Suprapubic skin (tissue), 4 donors: ENCODE data around the gene ZDHHC19. TPM values are rescaled to one million over a fixed set of nuclear protein-coding genes. Genes with fewer than 3 reads are reported as not detected.
A peak's percentile ranks its signal among the peaks of the same experiment; 100 is the strongest.

ENCODE experiments used
- DNase-seq, 2 donors: peaks; one replicate each; pipeline ENCODE4 v3.0.0-alpha.2; 2019; ENCODE audit warnings: low spot score in 2 of 2
- H3K27ac ChIP-seq: fragments of 200-600 bp; sonication (generic); one replicate; pipeline ENCODE4 v1.5.1; 2019
- H3K27me3 ChIP-seq: fragments of 200-600 bp; sonication (generic); one replicate; pipeline ENCODE4 v1.5.1; 2019
- H3K36me3 ChIP-seq: fragments of 200-600 bp; sonication (generic); one replicate; pipeline ENCODE4 v1.5.1; 2019
- H3K4me1 ChIP-seq: fragments of 200-600 bp; sonication (generic); one replicate; pipeline ENCODE4 v1.5.1; 2019
- H3K4me3 ChIP-seq: fragments of 200-600 bp; sonication (generic); one replicate; pipeline ENCODE4 v1.5.1; 2019; ENCODE audit warnings: mild to moderate bottlenecking
- H3K9me3 ChIP-seq: fragments of 200-600 bp; sonication (generic); one replicate; pipeline ENCODE4 v1.5.1; 2019
- EP300 ChIP-seq: sonication (generic); formaldehyde crosslinking; IDR thresholded peaks from one replicate; pipeline ENCODE4 v1.6.1; 2017; ENCODE audit warnings: antibody characterized with exemption
- POLR2A ChIP-seq, 2 donors: fragments of 450-650 bp; IDR thresholded peaks; one replicate each; pipeline ENCODE4 v1.6.1; 2017; ENCODE audit warnings: antibody characterized with exemption in 2 of 2, mild to moderate bottlenecking in 2 of 2, moderate library complexity in 2 of 2
- POLR2AphosphoS5 ChIP-seq, 3 donors: sonication (generic); formaldehyde crosslinking; IDR thresholded peaks; one replicate each; pipeline ENCODE4 v1.6.1; 2017; ENCODE audit warnings: antibody characterized with exemption in 3 of 3
- WGBS: methylation state at CpG from one replicate; pipeline ENCODE4 v1.1.5; 2018; 5-methylcytosine and 5-hydroxymethylcytosine counted together
- total RNA-seq, 4 donors: library from RNA; depleted of rRNA; stranded (reverse); fragments of >200 nt; gene quantifications; one replicate each; pipeline ENCODE4 v1.1.0, GENCODE V29; 2016
- TF ChIP-seq, protein P1 (sequence below), 2 donors: fragments of 200-600 bp in 1 of 2; fragments of 450-650 bp in 1 of 2; sonication (generic) in 1 of 2; IDR thresholded peaks; one replicate each; pipeline ENCODE4 v1.5.1; 2016 to 2019; ENCODE audit warnings: antibody characterized with exemption in 2 of 2, mild to moderate bottlenecking in 1 of 2, moderate library complexity in 1 of 2

Gene ZDHHC19
- total RNA-seq, 4 donors from 2014 or later: not detected

DNA sequence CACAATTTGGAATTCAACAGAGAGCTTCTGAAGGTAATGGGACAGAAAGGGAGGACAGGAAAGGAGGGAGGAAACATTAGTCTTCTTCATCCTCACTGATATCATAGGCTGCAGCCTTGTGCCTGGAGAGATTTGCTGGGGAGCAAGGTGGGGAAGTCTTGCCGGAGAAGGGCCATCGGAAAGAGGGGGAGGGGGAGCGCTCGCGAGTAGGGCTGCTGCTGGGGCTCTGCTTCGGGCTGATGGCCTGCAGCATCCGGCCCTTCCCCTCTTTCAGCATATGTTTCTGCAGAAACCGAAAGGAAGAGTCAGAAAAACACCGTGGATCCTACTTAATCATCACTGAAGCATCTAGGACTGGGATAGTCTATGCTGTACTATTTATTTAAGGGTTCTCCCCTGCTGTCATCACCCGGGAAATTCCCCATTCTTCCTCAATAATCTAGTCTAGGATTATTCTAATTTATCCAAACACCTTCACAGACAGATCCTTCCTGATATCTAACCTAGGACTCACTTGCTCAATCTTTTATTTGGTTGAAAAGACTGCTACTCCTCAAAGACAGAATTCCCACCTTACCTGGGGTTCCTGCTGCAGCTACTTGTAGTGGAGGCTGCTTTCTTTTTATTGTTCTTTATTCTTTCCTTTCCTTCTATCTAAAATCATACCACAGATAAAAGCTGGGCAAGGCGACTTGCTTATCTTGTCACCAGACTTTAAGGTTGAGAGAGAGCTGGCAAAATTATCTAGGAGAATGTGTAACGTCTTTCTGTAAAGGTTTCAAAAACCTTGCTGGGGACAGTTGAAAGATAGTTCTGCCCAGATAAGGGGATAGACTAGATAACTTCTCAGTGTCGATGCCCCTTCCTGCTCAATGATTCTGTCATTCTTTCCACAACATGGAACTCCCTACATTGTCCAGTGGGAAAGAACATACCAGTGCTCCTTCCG is 27.7 kb upstream of the ZDHHC19 start:
- Histone ChIP-seq H3K27me3 (no peaks in the 10 kb centered on the region), H3K27ac (no peak overlapping the region), H3K9me3 (no peaks in the 10 kb centered on the region), H3K4me3 (no peak overlapping the region), H3K36me3 (peaks cover 59% of the 10 kb centered on the region), H3K4me1 (no peaks in the 10 kb centered on the region)
- TF ChIP-seq POLR2AphosphoS5 (IDR thresholded peaks at IDR 0.05) (no peak), EP300 (no peak), POLR2A (IDR thresholded peaks at IDR 0.05) (no peak)
- TF ChIP-seq, protein P1, sequence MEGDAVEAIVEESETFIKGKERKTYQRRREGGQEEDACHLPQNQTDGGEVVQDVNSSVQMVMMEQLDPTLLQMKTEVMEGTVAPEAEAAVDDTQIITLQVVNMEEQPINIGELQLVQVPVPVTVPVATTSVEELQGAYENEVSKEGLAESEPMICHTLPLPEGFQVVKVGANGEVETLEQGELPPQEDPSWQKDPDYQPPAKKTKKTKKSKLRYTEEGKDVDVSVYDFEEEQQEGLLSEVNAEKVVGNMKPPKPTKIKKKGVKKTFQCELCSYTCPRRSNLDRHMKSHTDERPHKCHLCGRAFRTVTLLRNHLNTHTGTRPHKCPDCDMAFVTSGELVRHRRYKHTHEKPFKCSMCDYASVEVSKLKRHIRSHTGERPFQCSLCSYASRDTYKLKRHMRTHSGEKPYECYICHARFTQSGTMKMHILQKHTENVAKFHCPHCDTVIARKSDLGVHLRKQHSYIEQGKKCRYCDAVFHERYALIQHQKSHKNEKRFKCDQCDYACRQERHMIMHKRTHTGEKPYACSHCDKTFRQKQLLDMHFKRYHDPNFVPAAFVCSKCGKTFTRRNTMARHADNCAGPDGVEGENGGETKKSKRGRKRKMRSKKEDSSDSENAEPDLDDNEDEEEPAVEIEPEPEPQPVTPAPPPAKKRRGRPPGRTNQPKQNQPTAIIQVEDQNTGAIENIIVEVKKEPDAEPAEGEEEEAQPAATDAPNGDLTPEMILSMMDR (IDR thresholded peaks at IDR 0.05): no peak
- WGBS: 74% methylated on average over 14 of the region's 14 CpGs
- DNase-seq: no peak

DNA sequence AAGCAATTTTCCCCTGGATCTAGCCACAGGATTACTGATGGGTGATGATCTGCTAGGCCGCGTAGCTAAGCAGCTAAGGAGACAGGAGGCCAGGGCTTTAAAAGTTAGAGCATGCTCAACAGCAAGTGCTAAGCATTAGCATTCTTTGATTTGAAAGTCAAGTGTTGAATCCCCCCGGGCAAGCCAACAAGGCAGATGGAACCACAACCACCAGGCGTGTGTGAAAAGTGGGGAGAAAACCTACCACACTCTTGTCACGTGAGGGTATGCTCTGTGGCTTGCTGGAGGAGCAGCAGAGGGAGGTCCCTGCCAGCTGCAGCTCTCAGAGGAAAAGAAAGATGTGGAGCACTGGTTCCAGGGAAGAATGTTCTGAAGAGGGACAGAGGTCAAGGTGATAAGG is 26.0 kb upstream of the ZDHHC19 start:
- TF ChIP-seq POLR2AphosphoS5 (IDR thresholded peaks at IDR 0.05) (no peak), POLR2A (IDR thresholded peaks at IDR 0.05) (no peak), EP300 (no peak)
- TF ChIP-seq, protein P1 (IDR thresholded peaks at IDR 0.05): no peak

DNA sequence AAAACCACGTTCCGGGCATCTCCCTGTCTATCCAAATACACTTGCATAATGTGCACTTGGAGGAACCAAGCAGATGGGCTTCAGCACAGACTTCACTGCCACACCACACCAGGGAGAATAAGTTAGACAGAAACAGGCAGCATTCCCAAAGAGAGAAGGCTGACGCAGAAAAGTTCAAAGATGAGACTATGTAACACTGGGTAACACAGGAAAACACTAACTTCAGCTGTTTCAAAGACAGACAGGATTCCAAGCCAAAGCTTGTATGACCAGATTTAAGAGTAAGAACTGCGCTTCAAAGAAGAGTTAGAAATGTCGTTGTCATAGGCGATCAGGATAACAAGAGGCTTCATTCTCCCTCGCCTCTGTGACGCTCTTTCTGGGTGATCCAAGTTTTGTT is 25.0 kb upstream of the ZDHHC19 start:
- H3K36me3 ChIP-seq: peaks cover 41% of the 10 kb centered on the region

More for the DNA sequence above, 26.0 kb upstream of the ZDHHC19 start:
- Histone ChIP-seq H3K27ac (peak overlapping the region; percentile 20), H3K36me3 (peaks cover 51% of the 10 kb centered on the region), H3K4me3 (no peak overlapping the region), H3K9me3 (no peaks in the 10 kb centered on the region), H3K4me1 (no peaks in the 10 kb centered on the region), H3K27me3 (no peaks in the 10 kb centered on the region)
- 84% methylated on average over 5 of the region's 5 CpGs for WGBS
- DNase-seq: no peak

DNA sequence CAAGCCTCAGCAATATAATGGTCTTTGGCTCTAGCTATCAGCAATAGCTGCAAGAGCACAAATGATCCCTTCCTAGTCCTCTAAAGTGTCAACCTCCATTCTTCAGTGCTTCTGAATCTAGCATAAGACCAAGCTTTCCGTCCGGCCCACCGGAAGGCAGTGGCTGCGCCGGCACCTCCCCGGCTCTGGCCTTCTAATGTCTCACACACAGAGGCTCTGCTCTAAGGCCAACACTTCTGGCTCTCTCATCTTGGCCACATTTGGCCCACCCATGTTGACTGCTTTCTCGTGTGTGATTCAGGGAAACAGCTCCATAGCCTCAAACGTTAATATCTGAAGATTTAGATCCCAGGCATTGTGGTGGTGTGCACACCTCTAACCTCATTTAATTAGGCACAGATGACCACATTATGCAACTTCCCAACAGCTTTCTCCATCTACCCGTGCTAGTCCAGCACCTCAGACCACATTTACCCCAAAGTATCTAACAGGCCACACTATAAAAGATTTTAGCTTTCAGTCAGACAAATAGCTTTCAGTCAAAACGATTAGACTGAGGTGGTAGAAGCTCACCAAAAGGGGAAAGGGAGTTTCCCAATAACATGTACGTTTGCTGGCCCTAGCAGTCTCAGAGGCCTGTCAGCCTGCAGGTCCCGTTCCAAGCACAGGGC is 24.4 kb upstream of the ZDHHC19 start:
- Histone ChIP-seq H3K4me3 (no peak overlapping the region), H3K4me1 (no peaks in the 10 kb centered on the region), H3K36me3 (peaks cover 37% of the 10 kb centered on the region), H3K27me3 (no peaks in the 10 kb centered on the region), H3K9me3 (no peaks in the 10 kb centered on the region), H3K27ac (peak overlapping the region; percentile 12)
- no peak for DNase-seq
- TF ChIP-seq, protein P1 (IDR thresholded peaks at IDR 0.05): no peak
- TF ChIP-seq POLR2A (IDR thresholded peaks at IDR 0.05) (no peak), POLR2AphosphoS5 (IDR thresholded peaks at IDR 0.05) (no peak), EP300 (no peak)
- 74% methylated on average over 12 of the region's 12 CpGs for WGBS

More for the DNA sequence above, 25.0 kb upstream of the ZDHHC19 start:
- no peak for DNase-seq
- H3K27me3 ChIP-seq: no peaks in the 10 kb centered on the region
- no peak overlapping the region for H3K4me3 ChIP-seq
- no peaks in the 10 kb centered on the region for H3K9me3 ChIP-seq
- 77% methylated on average over 8 of the region's 8 CpGs for WGBS
- TF ChIP-seq, protein P1 (IDR thresholded peaks at IDR 0.05): no peak
- TF ChIP-seq EP300 (no peak), POLR2A (IDR thresholded peaks at IDR 0.05) (no peak), POLR2AphosphoS5 (IDR thresholded peaks at IDR 0.05) (no peak)
- H3K27ac ChIP-seq: peak overlapping the region; percentile 12
- no peaks in the 10 kb centered on the region for H3K4me1 ChIP-seq

DNA sequence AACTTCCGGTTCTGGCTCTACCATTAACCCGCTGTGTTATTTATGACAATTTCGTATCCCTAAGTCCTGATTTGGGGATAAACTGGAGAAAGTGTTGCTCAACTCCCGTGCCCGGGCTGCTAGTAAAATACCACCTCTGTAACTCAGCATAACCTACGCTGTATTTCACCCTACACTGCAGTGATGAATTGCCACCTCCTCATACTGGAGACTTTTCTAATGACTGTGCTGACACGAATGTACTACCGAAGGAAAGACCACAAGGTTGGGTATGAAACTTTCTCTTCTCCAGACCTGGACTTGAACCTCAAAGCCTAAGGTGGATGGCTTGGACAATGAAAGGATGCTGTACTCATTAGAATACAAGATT is 21.7 kb upstream of the ZDHHC19 start:
- WGBS: 82% methylated on average over 8 of the region's 8 CpGs
- peaks cover 15% of the 10 kb centered on the region for H3K4me1 ChIP-seq
- no peaks in the 10 kb centered on the region for H3K9me3 ChIP-seq
- H3K4me3 ChIP-seq: no peak overlapping the region
- peaks cover 11% of the 10 kb centered on the region for H3K36me3 ChIP-seq
- no peak overlapping the region for H3K27ac ChIP-seq
- no peak for TF ChIP-seq POLR2AphosphoS5 (IDR thresholded peaks at IDR 0.05)
- TF ChIP-seq, protein P1 (IDR thresholded peaks at IDR 0.05): no peak
- no peak for TF ChIP-seq POLR2A (IDR thresholded peaks at IDR 0.05)
- no peak for DNase-seq
- no peaks in the 10 kb centered on the region for H3K27me3 ChIP-seq
